ENCODE data around the gene MAP3K9. TPM values are rescaled to one million over a fixed set of nuclear protein-coding genes. Genes with fewer than 3 reads are reported as not detected.

Gene MAP3K9
- total and polyA plus RNA-seq, 8 donors = 2.1 to 7.6 (median 4.9) TPM

DNA sequence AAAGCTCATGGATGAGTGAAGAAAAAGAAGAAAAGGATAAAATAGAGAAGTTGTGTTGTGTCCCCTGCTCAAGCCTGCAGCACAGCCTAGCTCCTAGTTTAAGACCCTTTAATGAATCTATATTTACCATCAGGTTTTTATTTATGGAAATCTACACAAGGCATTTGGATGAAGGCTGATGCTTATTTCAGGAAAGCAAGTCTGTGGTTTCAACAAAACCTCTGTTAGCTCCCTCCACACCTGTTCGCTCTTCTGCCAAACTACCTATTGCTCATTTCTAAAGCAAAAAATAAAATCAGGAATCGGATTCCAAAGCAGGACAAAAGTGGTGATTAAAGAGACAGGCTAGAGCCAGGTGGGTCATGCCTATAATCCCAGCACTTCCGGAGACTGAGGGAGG lies 18.9 kb upstream of the MAP3K9 start:
- DNase-seq (no peak), FAIRE-seq (no peak), ATAC-seq (no peak)
- no peaks in the 10 kb centered on the region for H3K4me1 ChIP-seq
- H3K27me3 ChIP-seq = peaks cover 0 to 2% (median 0%) of the 10 kb centered on the region in 4 donors
- intact Hi-C loops (cut with DNase I) = no loop called here
- H3K4me3 ChIP-seq = no peak overlapping the region
- no peaks in the 10 kb centered on the region for H3K9me3 ChIP-seq
- TF ChIP-seq, protein P1, sequence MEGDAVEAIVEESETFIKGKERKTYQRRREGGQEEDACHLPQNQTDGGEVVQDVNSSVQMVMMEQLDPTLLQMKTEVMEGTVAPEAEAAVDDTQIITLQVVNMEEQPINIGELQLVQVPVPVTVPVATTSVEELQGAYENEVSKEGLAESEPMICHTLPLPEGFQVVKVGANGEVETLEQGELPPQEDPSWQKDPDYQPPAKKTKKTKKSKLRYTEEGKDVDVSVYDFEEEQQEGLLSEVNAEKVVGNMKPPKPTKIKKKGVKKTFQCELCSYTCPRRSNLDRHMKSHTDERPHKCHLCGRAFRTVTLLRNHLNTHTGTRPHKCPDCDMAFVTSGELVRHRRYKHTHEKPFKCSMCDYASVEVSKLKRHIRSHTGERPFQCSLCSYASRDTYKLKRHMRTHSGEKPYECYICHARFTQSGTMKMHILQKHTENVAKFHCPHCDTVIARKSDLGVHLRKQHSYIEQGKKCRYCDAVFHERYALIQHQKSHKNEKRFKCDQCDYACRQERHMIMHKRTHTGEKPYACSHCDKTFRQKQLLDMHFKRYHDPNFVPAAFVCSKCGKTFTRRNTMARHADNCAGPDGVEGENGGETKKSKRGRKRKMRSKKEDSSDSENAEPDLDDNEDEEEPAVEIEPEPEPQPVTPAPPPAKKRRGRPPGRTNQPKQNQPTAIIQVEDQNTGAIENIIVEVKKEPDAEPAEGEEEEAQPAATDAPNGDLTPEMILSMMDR (IDR thresholded peaks at IDR 0.05) = no peak
- WGBS, 2 donors = 66 to 91% methylated on average over 3 of the region's 3 CpGs
- H3K27ac ChIP-seq = no peak overlapping the region
- no peaks in the 10 kb centered on the region for H3K36me3 ChIP-seq

DNA sequence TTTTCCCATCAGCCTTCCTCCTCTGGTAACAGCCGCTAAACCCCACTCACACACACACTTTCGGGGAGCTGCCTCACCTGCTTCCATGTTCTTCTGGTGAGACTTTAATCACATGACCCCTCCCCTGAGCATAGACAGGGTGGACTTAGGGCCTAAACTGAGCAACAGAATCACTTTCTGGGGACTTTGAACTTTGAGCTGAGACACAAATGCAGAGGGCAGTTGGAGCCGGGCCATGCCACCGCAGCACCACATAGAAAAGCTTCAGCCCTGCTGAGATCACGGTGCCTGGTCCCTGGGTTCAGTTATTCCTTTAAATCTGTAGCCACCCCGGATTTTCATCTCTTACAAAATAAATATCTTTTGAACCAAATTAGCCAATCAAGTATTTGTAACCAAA lies 18.4 kb upstream of the MAP3K9 start:
- Histone ChIP-seq H3K4me1 (no peaks in the 10 kb centered on the region), H3K9me3 (no peaks in the 10 kb centered on the region), H3K36me3 (no peaks in the 10 kb centered on the region), H3K27ac (no peak overlapping the region), H3K4me3 (no peak overlapping the region), H3K27me3 (peaks cover 0 to under 1% (median 0%) of the 10 kb centered on the region in 4 donors)
- WGBS, 2 donors = 52 to 69% methylated on average over 6 of the region's 6 CpGs
- ATAC-seq (no peak), DNase-seq (no peak), FAIRE-seq (no peak)
- TF ChIP-seq, protein P1 (IDR thresholded peaks at IDR 0.05) = no peak
- intact Hi-C loops (cut with DNase I) = no loop called here

DNA sequence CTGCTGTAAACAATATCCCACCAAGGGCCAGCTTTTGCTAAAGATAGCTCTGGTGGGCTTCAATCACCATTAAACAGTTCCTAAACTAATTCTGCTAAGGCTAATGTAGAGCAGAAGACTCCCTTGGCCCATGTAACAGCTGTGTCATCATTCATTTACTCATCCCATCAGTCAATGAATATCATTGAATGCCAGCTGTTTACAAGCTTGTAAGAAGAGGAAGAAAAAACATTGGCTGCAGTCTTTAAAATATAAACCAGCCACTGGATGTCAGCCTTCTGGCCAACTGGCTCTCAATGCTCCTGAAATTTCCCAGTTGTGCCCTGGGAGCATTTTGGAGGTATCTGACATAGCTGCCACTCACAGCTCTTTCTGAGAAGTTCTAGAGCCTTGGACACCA lies 18.0 kb upstream of the MAP3K9 start:
- no peak for FAIRE-seq

DNA sequence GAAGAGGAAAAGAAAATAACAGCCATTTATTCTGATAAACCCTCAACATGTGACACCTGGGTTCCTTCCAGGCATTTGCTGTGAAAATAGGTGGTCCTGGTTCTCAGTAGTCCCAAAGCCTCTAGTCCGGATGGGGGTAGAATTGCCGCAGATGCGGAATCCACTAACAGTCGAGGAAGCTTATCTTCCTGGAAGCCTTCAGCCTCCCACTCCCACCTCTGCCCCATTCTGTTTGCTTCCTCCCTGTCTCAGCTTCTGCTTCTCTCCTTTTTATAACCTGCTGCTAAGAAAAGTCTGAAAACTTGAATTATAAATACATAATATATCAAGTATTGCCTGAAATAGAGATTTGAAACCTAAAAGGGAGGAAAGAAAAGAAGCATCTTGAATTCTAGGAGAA lies 14.0 kb upstream of the MAP3K9 start:
- Histone ChIP-seq H3K27ac (no peak overlapping the region), H3K9me3 (no peaks in the 10 kb centered on the region), H3K4me1 (peaks cover 0 to 4% (median 0%) of the 10 kb centered on the region in 3 donors), H3K27me3 (no peaks in the 10 kb centered on the region), H3K4me3 (no peak overlapping the region), H3K36me3 (no peaks in the 10 kb centered on the region)
- FAIRE-seq = no peak
- TF ChIP-seq, protein P1 (IDR thresholded peaks at IDR 0.05) = no peak
- intact Hi-C loops (cut with DNase I) = no loop called here
- no peak for ATAC-seq
- DNase-seq = no peak
- 50 to 78% methylated on average over 4 of the region's 4 CpGs for WGBS, 2 donors

More for the DNA sequence above, 18.0 kb upstream of the MAP3K9 start:
- DNase-seq (no peak), ATAC-seq (no peak)
- Histone ChIP-seq H3K27ac (no peak overlapping the region), H3K36me3 (no peaks in the 10 kb centered on the region), H3K4me3 (no peak overlapping the region), H3K27me3 (no peaks in the 10 kb centered on the region), H3K9me3 (no peaks in the 10 kb centered on the region), H3K4me1 (no peaks in the 10 kb centered on the region)
- TF ChIP-seq, protein P1 (IDR thresholded peaks at IDR 0.05) = no peak
- intact Hi-C loops (cut with DNase I) = no loop called here

DNA sequence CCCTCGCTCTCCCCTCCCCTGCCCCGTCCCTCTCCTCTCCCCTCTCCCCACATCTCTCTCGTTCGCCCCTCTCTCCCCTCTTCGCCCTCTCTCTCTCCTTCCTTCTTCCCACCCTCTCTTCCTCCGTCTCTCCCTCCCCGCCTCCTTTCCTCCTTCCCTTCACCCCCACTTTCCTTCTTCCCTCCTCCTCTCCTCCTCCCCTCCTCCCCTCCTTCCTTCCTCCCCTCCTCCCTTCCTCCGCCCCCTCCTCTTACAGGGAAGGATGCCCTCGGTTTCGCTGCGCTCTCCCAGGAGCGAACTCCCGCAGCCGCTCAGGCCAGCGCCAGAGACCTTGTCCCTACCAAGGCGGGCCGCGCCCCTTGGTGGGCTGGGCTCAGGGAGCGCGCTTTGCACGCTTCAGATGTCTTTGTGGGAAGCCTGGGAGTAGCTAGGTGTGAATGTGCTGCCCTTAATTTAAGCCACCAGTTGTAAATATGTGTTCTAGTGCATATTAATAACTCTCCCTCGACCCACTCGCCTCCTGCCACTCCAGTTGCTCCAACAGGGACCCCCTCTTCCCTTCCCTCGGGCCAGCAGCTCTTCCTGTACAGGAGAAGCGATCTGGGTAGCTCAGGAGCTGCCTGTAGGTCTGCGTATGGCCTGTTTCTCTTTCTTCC lies 13.3 kb upstream of the MAP3K9 start:
- H3K4me3 ChIP-seq = peak overlapping the region in 2 of 4 donors; percentile 66 to 72
- peak in 4 of 6 donors; percentile 8 to 73 (median 24) for DNase-seq

More for the DNA sequence above, 13.3 kb upstream of the MAP3K9 start:
- TF ChIP-seq, protein P1 (IDR thresholded peaks at IDR 0.05) = no peak
- WGBS, 2 donors = 17 to 19% methylated on average over 17 to 26 of the region's 26 CpGs
- no peaks in the 10 kb centered on the region for H3K9me3 ChIP-seq
- no peak for FAIRE-seq
- intact Hi-C loops (cut with DNase I) = no loop called here
- ATAC-seq = peak in 3 of 4 donors; percentile 28 to 39 (median 36)
- no peaks in the 10 kb centered on the region for H3K36me3 ChIP-seq
- H3K27ac ChIP-seq = no peak overlapping the region
- H3K27me3 ChIP-seq = no peaks in the 10 kb centered on the region
- H3K4me1 ChIP-seq = peaks cover 0 to 4% (median 0%) of the 10 kb centered on the region in 3 donors

All from pancreas (tissue), 10 donors.